A549 (cell line): ENCODE results near the gene GPR26. TPM values are rescaled to one million over a fixed set of nuclear protein-coding genes. Genes with fewer than 3 reads are reported as not detected.

Source experiments
- ATAC-seq, 2 experiments: fragments of 200-7000 bp in 1 of 2; fragments of >200 bp in 1 of 2; cut with Nextera tagmentation in 1 of 2; cut with Tn5 transposase in 1 of 2; 3 replicates each; pipeline versions ENCODE4 v1.8.0 to v1.9.1; 2018 to 2020; ENCODE audit warnings: mild to moderate bottlenecking in 1 of 2, moderate library complexity in 1 of 2
- CTCF ChIA-PET: fragments of 300-600 bp; sonication (Branson Sonifier 250); formaldehyde crosslinking; extraction: SDS; loops from one replicate; lab custom pipeline; 2021; ENCODE audit warnings: antibody characterized with exemption, inconsistent platforms; lab: Yijun Ruan, JAX
- POLR2A ChIA-PET: fragments of 350-600 bp; formaldehyde crosslinking; extraction: SDS; loops from one replicate; lab custom pipeline; 2021; ENCODE audit warnings: antibody characterized with exemption, inconsistent platforms; lab: Yijun Ruan, JAX
- DNase-seq, 2 experiments: peaks; one replicate each; pipeline versions ENCODE4 v3.0.0 to v3.0.0-alpha.2; 2011 to 2016; ENCODE audit warnings: low read depth in 1 of 2, low spot score in 1 of 2
- FAIRE-seq: peaks from 2 replicates; lab custom pipeline; 2011; peaks lifted over from hg19 to GRCh38; lab: Jason Lieb, UNC
- H3K27ac ChIP-seq, 2 experiments: fragments of >200 bp; sonication (Bioruptor Twin); formaldehyde crosslinking; 3 replicates each; pipeline ENCODE4 v1.5.1; 2016 to 2017
- H3K4me1 ChIP-seq: fragments of >200 bp; sonication (Bioruptor Twin); formaldehyde crosslinking; 3 replicates; pipeline ENCODE4 v1.6.1; 2016
- H3K4me2 ChIP-seq: fragments of >200 bp; sonication (Bioruptor Twin); formaldehyde crosslinking; 3 replicates; pipeline ENCODE4 v1.6.1; 2016
- H3K4me3 ChIP-seq: fragments of >200 bp; sonication (Bioruptor Twin); formaldehyde crosslinking; 3 replicates; pipeline ENCODE4 v1.5.1; 2016
- H3K9me3 ChIP-seq: fragments of >200 bp; sonication (Bioruptor Twin); formaldehyde crosslinking; 3 replicates; pipeline ENCODE4 v1.6.1; 2016
- BHLHE40 ChIP-seq: IDR thresholded peaks from 2 replicates; pipeline ENCODE4 v1.6.1; 2012; ENCODE audit warnings: low read depth, low read length, inconsistent platforms
- CBX8 ChIP-seq: fragments of 200-600 bp; sonication (generic); IDR thresholded peaks from 2 replicates; pipeline ENCODE4 v1.6.1; 2016
- CEBPB ChIP-seq, 2 experiments: fragments of >200 bp in 1 of 2; sonication (Bioruptor Twin) in 1 of 2; formaldehyde crosslinking in 1 of 2; IDR thresholded peaks; 2 replicates each; pipeline ENCODE4 v1.6.1; 2012 to 2016
- CHD2 ChIP-seq: fragments of 150-350 bp; IDR thresholded peaks from 2 replicates; pipeline ENCODE4 v1.6.1; 2014; ENCODE audit warnings: low read length; ENCODE audit not compliant: partially characterized antibody
- EHF ChIP-seq: fragments of 250-450 bp; sonication (Bioruptor Pico); IDR thresholded peaks from 2 replicates; pipeline ENCODE4 v1.5.0; 2020; ENCODE audit warnings: mild to moderate bottlenecking
- EHMT2 ChIP-seq: fragments of 200-600 bp; sonication (generic); IDR thresholded peaks from 2 replicates; pipeline ENCODE4 v1.6.1; 2016; ENCODE audit warnings: antibody characterized with exemption, low read depth, mild to moderate bottlenecking, moderate library complexity
- EP300 ChIP-seq, 2 experiments: fragments of >200 bp; sonication (Bioruptor Twin); formaldehyde crosslinking; IDR thresholded peaks; 2 replicates in 1 of 2; 3 replicates in 1 of 2; pipeline ENCODE4 v1.6.1; 2016 to 2017
- ESRRA ChIP-seq: fragments of 150-350 bp; IDR thresholded peaks from 2 replicates; pipeline ENCODE4 v1.6.1; 2014; ENCODE audit warnings: mild to moderate bottlenecking, low read length, borderline replicate concordance
- FOSL2 ChIP-seq, 2 experiments: fragments of 450-650 bp in 1 of 2; fragments of >200 bp in 1 of 2; sonication (Bioruptor Twin) in 1 of 2; formaldehyde crosslinking; IDR thresholded peaks; 2 replicates each; pipeline versions ENCODE4 v1.5.0 to v1.6.1; 2016 to 2020; ENCODE audit warnings: mild to moderate bottlenecking in 1 of 2, moderate library complexity in 1 of 2
- FOXS1 ChIP-seq: fragments of 250-450 bp; sonication (Bioruptor Pico); IDR thresholded peaks from 2 replicates; pipeline ENCODE4 v1.5.0; 2020; ENCODE audit warnings: mild to moderate bottlenecking, moderate library complexity
- HOXB13 ChIP-seq: fragments of 250-450 bp; sonication (Bioruptor Pico); IDR thresholded peaks from 2 replicates; pipeline ENCODE4 v1.5.0; 2020; ENCODE audit warnings: low read depth, mild to moderate bottlenecking, moderate library complexity
- KDM5A ChIP-seq: fragments of 200-600 bp; sonication (generic); IDR thresholded peaks from 2 replicates; pipeline ENCODE4 v1.6.1; 2016; ENCODE audit warnings: antibody characterized with exemption, mild to moderate bottlenecking
- MAZ ChIP-seq: fragments of 150-350 bp; IDR thresholded peaks from 2 replicates; pipeline ENCODE4 v1.6.1; 2014; ENCODE audit warnings: antibody characterized with exemption, low read depth, low read length, borderline replicate concordance
- PHF8 ChIP-seq: fragments of 200-600 bp; sonication (generic); IDR thresholded peaks from 2 replicates; pipeline ENCODE4 v1.6.1; 2016; ENCODE audit warnings: low read depth, mild to moderate bottlenecking, antibody characterized with exemption, moderate library complexity, borderline replicate concordance
- POLR2A ChIP-seq: IDR thresholded peaks from 2 replicates; pipeline ENCODE4 v1.6.1; 2012; ENCODE audit warnings: mild to moderate bottlenecking, low read length
- POLR2AphosphoS2 ChIP-seq: conservative IDR thresholded peaks from 2 replicates; pipeline ENCODE4 v1.6.1; 2012; ENCODE audit warnings: low read length, improper control_type of control experiment, inconsistent platforms
- RAD21 ChIP-seq, 2 experiments: fragments of >200 bp in 1 of 2; sonication (Bioruptor Twin) in 1 of 2; formaldehyde crosslinking in 1 of 2; IDR thresholded peaks in 1 of 2; conservative IDR thresholded peaks in 1 of 2; 2 replicates in 1 of 2; 3 replicates in 1 of 2; pipeline ENCODE4 v1.6.1; 2012 to 2018; ENCODE audit warnings: inconsistent platforms in 1 of 2
- RARB ChIP-seq: fragments of 250-450 bp; sonication (Bioruptor Pico); IDR thresholded peaks from 2 replicates; pipeline ENCODE4 v1.8.0; 2021; ENCODE audit warnings: mild to moderate bottlenecking, moderate library complexity
- RCOR1 ChIP-seq: fragments of 150-350 bp; IDR thresholded peaks from 2 replicates; pipeline ENCODE4 v1.6.1; 2014; ENCODE audit warnings: antibody characterized with exemption, low read length, low read depth
- RNF2 ChIP-seq: fragments of 200-600 bp; sonication (generic); IDR thresholded peaks from 2 replicates; pipeline ENCODE4 v1.6.1; 2016; ENCODE audit warnings: low read depth, mild to moderate bottlenecking, antibody characterized with exemption, moderate library complexity, borderline replicate concordance
- TP53 ChIP-seq: fragments of 250-450 bp; sonication (Bioruptor Pico); IDR thresholded peaks from 2 replicates; pipeline ENCODE4 v1.5.0; 2021; ENCODE audit warnings: mild to moderate bottlenecking, moderate library complexity
- ZNF302 ChIP-seq: fragments of 250-450 bp; sonication (Bioruptor Pico); IDR thresholded peaks from 2 replicates; pipeline ENCODE4 v1.9.0; 2021; ENCODE audit warnings: inconsistent platforms, mild to moderate bottlenecking, moderate library complexity
- WGBS: methylation state at CpG from one replicate; pipeline ENCODE4 v1.1.6; 2017; ENCODE audit errors: missing lambda C conversion rate; 5-methylcytosine and 5-hydroxymethylcytosine counted together
- polyA plus RNA-seq, 4 experiments: library from polyadenylated mRNA; depleted of rRNA in 3 of 4; stranded (reverse); fragments of >200 nt; fragmentation: RNase III in 1 of 4; extraction: RNeasy Plus Mini Kit Qiagen cat#74134 plus additional on column Dnase treatment in 1 of 4; gene quantifications; 2 replicates in 3 of 4; 3 replicates in 1 of 4; pipeline ENCODE4 v1.2.3, GENCODE V29; 2011 to 2017
- TF ChIP-seq, protein P1 (sequence below): fragments of 200-600 bp; sonication (generic); IDR thresholded peaks from 2 replicates; pipeline ENCODE4 v1.6.1; 2016; ENCODE audit warnings: antibody characterized with exemption, mild to moderate bottlenecking, moderate library complexity
- TF ChIP-seq, protein P2 (sequence below): IDR thresholded peaks from 2 replicates; pipeline ENCODE4 v1.6.1; 2012; ENCODE audit warnings: low read depth, borderline replicate concordance
- TF ChIP-seq, protein P3 (sequence below): fragments of 250-450 bp; sonication (Bioruptor Pico); IDR thresholded peaks from 2 replicates; pipeline ENCODE4 v1.5.0; 2020; ENCODE audit warnings: low read depth, mild to moderate bottlenecking, moderate library complexity
- TF ChIP-seq, protein P4 (sequence below): fragments of 450-650 bp; IDR thresholded peaks from 2 replicates; pipeline ENCODE4 v1.6.1; 2014; ENCODE audit warnings: antibody characterized with exemption

GPR26 gene
- polyA plus RNA-seq, 2 of the 4 experiments (the other 2 are of a cell fraction), result not detected

GRCh38 chr10:123675811-123676210 lies 9.7 kb downstream of the GPR26 start (continued):
- TF ChIP-seq, protein P1, sequence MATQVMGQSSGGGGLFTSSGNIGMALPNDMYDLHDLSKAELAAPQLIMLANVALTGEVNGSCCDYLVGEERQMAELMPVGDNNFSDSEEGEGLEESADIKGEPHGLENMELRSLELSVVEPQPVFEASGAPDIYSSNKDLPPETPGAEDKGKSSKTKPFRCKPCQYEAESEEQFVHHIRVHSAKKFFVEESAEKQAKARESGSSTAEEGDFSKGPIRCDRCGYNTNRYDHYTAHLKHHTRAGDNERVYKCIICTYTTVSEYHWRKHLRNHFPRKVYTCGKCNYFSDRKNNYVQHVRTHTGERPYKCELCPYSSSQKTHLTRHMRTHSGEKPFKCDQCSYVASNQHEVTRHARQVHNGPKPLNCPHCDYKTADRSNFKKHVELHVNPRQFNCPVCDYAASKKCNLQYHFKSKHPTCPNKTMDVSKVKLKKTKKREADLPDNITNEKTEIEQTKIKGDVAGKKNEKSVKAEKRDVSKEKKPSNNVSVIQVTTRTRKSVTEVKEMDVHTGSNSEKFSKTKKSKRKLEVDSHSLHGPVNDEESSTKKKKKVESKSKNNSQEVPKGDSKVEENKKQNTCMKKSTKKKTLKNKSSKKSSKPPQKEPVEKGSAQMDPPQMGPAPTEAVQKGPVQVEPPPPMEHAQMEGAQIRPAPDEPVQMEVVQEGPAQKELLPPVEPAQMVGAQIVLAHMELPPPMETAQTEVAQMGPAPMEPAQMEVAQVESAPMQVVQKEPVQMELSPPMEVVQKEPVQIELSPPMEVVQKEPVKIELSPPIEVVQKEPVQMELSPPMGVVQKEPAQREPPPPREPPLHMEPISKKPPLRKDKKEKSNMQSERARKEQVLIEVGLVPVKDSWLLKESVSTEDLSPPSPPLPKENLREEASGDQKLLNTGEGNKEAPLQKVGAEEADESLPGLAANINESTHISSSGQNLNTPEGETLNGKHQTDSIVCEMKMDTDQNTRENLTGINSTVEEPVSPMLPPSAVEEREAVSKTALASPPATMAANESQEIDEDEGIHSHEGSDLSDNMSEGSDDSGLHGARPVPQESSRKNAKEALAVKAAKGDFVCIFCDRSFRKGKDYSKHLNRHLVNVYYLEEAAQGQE, result no peak
- TF ChIP-seq RARB (CRISPR knock-in tag) (no peak), FOSL2 (IDR thresholded peaks at IDR 0.05) (no peak), FOSL2 (CRISPR knock-in tag; IDR thresholded peaks at IDR 0.05) (no peak)

GRCh38 chr10:123677556-123677955 lies 11.4 kb downstream of the GPR26 start:
- Histone ChIP-seq H3K4me3 (no peak overlapping the region), H3K4me1 (no peaks in the 10 kb centered on the region), H3K9me3 (no peaks in the 10 kb centered on the region), H3K27ac (no peak overlapping the region), H3K4me2 (no peak overlapping the region)
- TF ChIP-seq CEBPB (IDR thresholded peaks at IDR 0.05), result no peak
- TF ChIP-seq, protein P2, sequence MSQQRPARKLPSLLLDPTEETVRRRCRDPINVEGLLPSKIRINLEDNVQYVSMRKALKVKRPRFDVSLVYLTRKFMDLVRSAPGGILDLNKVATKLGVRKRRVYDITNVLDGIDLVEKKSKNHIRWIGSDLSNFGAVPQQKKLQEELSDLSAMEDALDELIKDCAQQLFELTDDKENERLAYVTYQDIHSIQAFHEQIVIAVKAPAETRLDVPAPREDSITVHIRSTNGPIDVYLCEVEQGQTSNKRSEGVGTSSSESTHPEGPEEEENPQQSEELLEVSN, result no peak
- no peak for TF ChIP-seq MAZ
- TF ChIP-seq PHF8, result no peak
- TF ChIP-seq, protein P3, sequence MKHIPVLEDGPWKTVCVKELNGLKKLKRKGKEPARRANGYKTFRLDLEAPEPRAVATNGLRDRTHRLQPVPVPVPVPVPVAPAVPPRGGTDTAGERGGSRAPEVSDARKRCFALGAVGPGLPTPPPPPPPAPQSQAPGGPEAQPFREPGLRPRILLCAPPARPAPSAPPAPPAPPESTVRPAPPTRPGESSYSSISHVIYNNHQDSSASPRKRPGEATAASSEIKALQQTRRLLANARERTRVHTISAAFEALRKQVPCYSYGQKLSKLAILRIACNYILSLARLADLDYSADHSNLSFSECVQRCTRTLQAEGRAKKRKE (CRISPR knock-in tag), result no peak
- no peak for TF ChIP-seq CBX8
- no peak for TF ChIP-seq RARB (CRISPR knock-in tag)
- no peak for TF ChIP-seq POLR2A
- TF ChIP-seq POLR2AphosphoS2, result no peak
- TF ChIP-seq EHMT2, result no peak
- no peak for TF ChIP-seq CHD2
- TF ChIP-seq KDM5A, result no peak
- TF ChIP-seq ESRRA, result no peak
- no peak for TF ChIP-seq ZNF302 (CRISPR knock-in tag)
- no peak for TF ChIP-seq FOXS1 (CRISPR knock-in tag)
- no peak for TF ChIP-seq EHF (CRISPR knock-in tag)
- no peak for TF ChIP-seq HOXB13 (CRISPR knock-in tag)
- TF ChIP-seq TP53, result no peak
- no peak for TF ChIP-seq EP300 (IDR thresholded peaks at IDR 0.05)
- CTCF ChIA-PET, result interaction anchor here (1.8 kb wide), 1 partner anchor 317 kb away, joined by 4 read pairs; no protein-coding TSS in a partner anchor
- POLR2A ChIA-PET, result no interaction called here
- ATAC-seq (no peak), DNase-seq (no peak), FAIRE-seq (no peak)
- WGBS, result 10% methylated on average over 5 of the region's 6 CpGs

DNA sequence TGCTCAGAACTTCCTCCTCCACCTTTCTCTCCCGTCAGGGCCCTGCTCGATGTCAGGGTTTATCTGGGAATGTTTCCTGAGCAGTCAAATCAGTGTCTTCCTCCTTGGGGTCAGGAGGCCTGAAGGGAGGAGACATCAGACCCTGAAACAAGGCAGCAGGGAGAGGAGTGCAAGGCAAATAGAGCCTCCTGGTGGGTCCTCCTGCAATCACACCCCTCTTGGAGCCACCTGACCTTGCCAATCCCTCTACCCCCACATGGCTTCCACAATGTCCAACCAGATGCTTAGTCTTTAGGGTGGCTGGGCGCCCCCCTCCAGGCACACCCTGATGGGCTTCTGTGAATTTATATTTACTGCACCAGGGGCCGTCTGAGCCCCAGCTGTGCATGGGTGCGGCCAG lies 12.2 kb downstream of the GPR26 start:
- CTCF ChIA-PET, result interaction anchor here (0.8 to 1.8 kb wide), 3 partner anchors 12 to 316 kb away, joined by 3 to 4 read pairs (median 3); no protein-coding TSS in a partner anchor
- no peak for DNase-seq

More for the DNA sequence above, 12.2 kb downstream of the GPR26 start:
- no peak overlapping the region for H3K27ac ChIP-seq
- POLR2A ChIA-PET, result no interaction called here
- no peak overlapping the region for H3K4me3 ChIP-seq
- 9% methylated on average over 5 of the region's 5 CpGs for WGBS
- no peaks in the 10 kb centered on the region for H3K4me1 ChIP-seq
- peak in 1 of 2 experiments; percentile 45; a peak in 2 of 6 replicates for ATAC-seq
- no peaks in the 10 kb centered on the region for H3K9me3 ChIP-seq
- no peak for FAIRE-seq
- no peak overlapping the region for H3K4me2 ChIP-seq
- TF ChIP-seq EHF (CRISPR knock-in tag) (no peak), RAD21 (conservative IDR thresholded peaks at IDR 0.05 in 1 of 2, IDR thresholded peaks at IDR 0.05 in 1 of 2) (no peak), RNF2 (no peak), RCOR1 (no peak), CEBPB (IDR thresholded peaks at IDR 0.05) (no peak), BHLHE40 (no peak)
- TF ChIP-seq, protein P4, sequence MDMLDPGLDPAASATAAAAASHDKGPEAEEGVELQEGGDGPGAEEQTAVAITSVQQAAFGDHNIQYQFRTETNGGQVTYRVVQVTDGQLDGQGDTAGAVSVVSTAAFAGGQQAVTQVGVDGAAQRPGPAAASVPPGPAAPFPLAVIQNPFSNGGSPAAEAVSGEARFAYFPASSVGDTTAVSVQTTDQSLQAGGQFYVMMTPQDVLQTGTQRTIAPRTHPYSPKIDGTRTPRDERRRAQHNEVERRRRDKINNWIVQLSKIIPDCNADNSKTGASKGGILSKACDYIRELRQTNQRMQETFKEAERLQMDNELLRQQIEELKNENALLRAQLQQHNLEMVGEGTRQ, result no peak
